Mesenchymal stem cell (in vitro differentiated cells and primary cell): Measurements from ENCODE around the gene CNKSR3.

ENCODE experiments used
- DNase-seq: peaks from one replicate; pipeline ENCODE4 v3.0.0-alpha.2; 2013
- H2AFZ ChIP-seq: one replicate; pipeline ENCODE4 v1.6.1; 2013; ENCODE audit warnings: low read depth, mild to moderate bottlenecking, control low read depth, inconsistent platforms, low read length, moderate library complexity
- H2AK5ac ChIP-seq: 2 replicates; pipeline ENCODE4 v1.6.1; 2013; ENCODE audit warnings: low read length, moderate library complexity, mild to moderate bottlenecking, inconsistent platforms; ENCODE audit not compliant: severe bottlenecking
- H2BK120ac ChIP-seq: one replicate; pipeline ENCODE4 v1.6.1; 2013; ENCODE audit warnings: low read depth, mild to moderate bottlenecking, inconsistent platforms, low read length, moderate library complexity
- H2BK12ac ChIP-seq, 2 experiments: one replicate each; pipeline ENCODE4 v1.6.1; 2013; ENCODE audit warnings: inconsistent platforms in 2 of 2, low read length in 2 of 2, mild to moderate bottlenecking in 2 of 2, moderate library complexity in 2 of 2, control low read depth in 1 of 2
- H2BK15ac ChIP-seq: one replicate; pipeline ENCODE4 v1.6.1; 2013; ENCODE audit warnings: mild to moderate bottlenecking, low read depth, inconsistent platforms; ENCODE audit not compliant: poor library complexity, severe bottlenecking
- H2BK5ac ChIP-seq: 2 replicates; pipeline ENCODE4 v1.6.1; 2013; ENCODE audit warnings: low read depth, mild to moderate bottlenecking, low read length, control low read depth, inconsistent platforms; ENCODE audit not compliant: poor library complexity, severe bottlenecking
- H3K14ac ChIP-seq, 2 experiments: one replicate each; pipeline ENCODE4 v1.6.1; 2013; ENCODE audit warnings: inconsistent platforms in 2 of 2, low read length in 2 of 2, control low read depth in 1 of 2, mild to moderate bottlenecking in 1 of 2, moderate library complexity in 1 of 2
- H3K18ac ChIP-seq, 2 experiments: one replicate each; pipeline ENCODE4 v1.6.1; 2013; ENCODE audit warnings: inconsistent platforms in 2 of 2, low read length in 2 of 2, control low read depth in 1 of 2, low read depth in 1 of 2, mild to moderate bottlenecking in 1 of 2
- H3K23ac ChIP-seq, 2 experiments: one replicate each; pipeline ENCODE4 v1.6.1; 2013; ENCODE audit warnings: inconsistent platforms in 2 of 2, low read length in 2 of 2, mild to moderate bottlenecking in 2 of 2, moderate library complexity in 2 of 2, control low read depth in 1 of 2
- H3K27ac ChIP-seq: 2 replicates; pipeline ENCODE4 v1.5.1; 2013; ENCODE audit warnings: mild to moderate bottlenecking, moderate library complexity, low read length, control low read depth, inconsistent platforms; ENCODE audit not compliant: poor library complexity, severe bottlenecking
- H3K27me3 ChIP-seq, 2 experiments: 2 replicates each; pipeline versions ENCODE4 v1.6.1 to v1.7.0; 2013; ENCODE audit warnings: low read length in 2 of 2, mild to moderate bottlenecking in 2 of 2, moderate library complexity in 2 of 2, control low read depth in 1 of 2, inconsistent platforms in 1 of 2; ENCODE audit not compliant: control insufficient read depth in 1 of 2, insufficient read depth in 1 of 2
- H3K36me3 ChIP-seq, 2 experiments: 2 replicates each; pipeline versions ENCODE4 v1.6.1 to v1.7.0; 2013; ENCODE audit warnings: low read length in 2 of 2, control low read depth in 1 of 2, inconsistent platforms in 1 of 2, low read depth in 1 of 2, mild to moderate bottlenecking in 1 of 2; ENCODE audit not compliant: insufficient read depth in 2 of 2, control insufficient read depth in 1 of 2
- H3K4ac ChIP-seq, 2 experiments: one replicate each; pipeline ENCODE4 v1.6.1; 2013; ENCODE audit warnings: inconsistent platforms in 2 of 2, low read length in 2 of 2, mild to moderate bottlenecking in 2 of 2, moderate library complexity in 2 of 2, control low read depth in 1 of 2, low read depth in 1 of 2
- H3K4me1 ChIP-seq: 2 replicates; pipeline ENCODE4 v1.6.1; 2013; ENCODE audit warnings: low read depth, low read length, control low read depth; ENCODE audit not compliant: control insufficient read depth, insufficient read depth
- H3K4me2 ChIP-seq: 2 replicates; pipeline ENCODE4 v1.6.1; 2013; ENCODE audit warnings: low read length, mild to moderate bottlenecking, inconsistent platforms; ENCODE audit not compliant: poor library complexity, severe bottlenecking
- H3K4me3 ChIP-seq, 2 experiments: 2 replicates each; pipeline versions ENCODE4 v1.5.1 to v1.7.0; 2013; ENCODE audit warnings: low read length in 2 of 2, mild to moderate bottlenecking in 2 of 2, control low read depth in 1 of 2, low read depth in 1 of 2; ENCODE audit not compliant: insufficient read depth in 1 of 2
- H3K79me1 ChIP-seq: replicated peaks from 2 replicates; pipeline ENCODE4 v1.6.1; 2013; ENCODE audit warnings: mild to moderate bottlenecking, control low read depth, low read length, inconsistent platforms; ENCODE audit not compliant: poor library complexity, severe bottlenecking
- H3K9ac ChIP-seq: 2 replicates; pipeline ENCODE4 v1.7.0; 2013; ENCODE audit warnings: mild to moderate bottlenecking, low read length, moderate library complexity
- H3K9me3 ChIP-seq: 2 replicates; pipeline ENCODE4 v1.7.0; 2013; ENCODE audit warnings: mild to moderate bottlenecking, low read length; ENCODE audit not compliant: control insufficient read depth
- H4K8ac ChIP-seq: one replicate; pipeline ENCODE4 v1.6.1; 2013; ENCODE audit warnings: inconsistent platforms, mild to moderate bottlenecking, low read length, moderate library complexity
- H4K91ac ChIP-seq: one replicate; pipeline ENCODE4 v1.6.1; 2013; ENCODE audit warnings: mild to moderate bottlenecking, low read length, inconsistent platforms
- WGBS: methylation state at CpG from one replicate; pipeline ENCODE4 v1.1.7; 2013; ENCODE audit warnings: mixed read lengths; 5-methylcytosine and 5-hydroxymethylcytosine counted together

CNKSR3 gene

DNA sequence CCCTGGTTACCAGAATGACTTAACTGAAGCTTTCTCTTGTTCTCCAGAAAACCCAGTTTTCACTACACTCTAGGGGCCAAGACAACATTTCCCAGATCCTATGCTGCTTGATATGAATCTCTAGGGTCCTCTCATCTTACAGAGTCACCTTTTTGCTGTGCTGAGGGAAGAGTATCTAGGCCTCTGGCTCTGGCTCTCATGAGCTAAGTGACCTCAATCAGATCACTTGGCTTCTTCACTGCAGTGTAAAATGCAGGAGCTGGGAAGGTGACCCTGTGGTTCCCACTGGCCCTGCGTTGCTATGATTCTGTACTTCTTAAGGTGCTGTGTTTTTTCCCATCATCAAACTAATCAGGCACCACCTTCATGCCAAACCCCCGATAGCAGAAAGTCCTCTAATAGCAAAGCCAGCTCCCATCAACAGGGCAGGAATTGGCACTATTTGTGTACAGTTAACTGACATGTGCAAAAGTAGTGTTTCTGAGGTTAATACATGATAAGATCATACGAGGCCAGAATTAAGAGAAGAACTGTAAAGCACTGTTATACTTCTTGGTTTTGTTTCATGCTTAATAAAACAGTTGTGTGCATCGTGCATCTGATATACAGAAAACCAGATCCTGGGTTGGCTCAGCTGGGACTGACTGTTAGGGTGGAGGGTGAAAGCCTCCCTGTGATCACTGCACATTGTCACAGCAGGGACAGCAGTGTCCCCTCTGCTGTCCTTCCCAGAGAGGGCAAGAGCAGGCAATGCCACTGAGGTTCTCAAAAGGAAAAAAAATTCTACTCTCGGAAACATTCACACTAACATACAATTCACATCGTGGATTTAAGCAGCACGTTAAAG lies 46.7 kb downstream of the CNKSR3 start:
- Histone ChIP-seq H3K4me2 (no peak overlapping the region), H2BK120ac (no peak overlapping the region), H3K36me3 (no peaks in the 10 kb centered on the region), H3K4me1 (peaks cover 15% of the 10 kb centered on the region), H3K4me3 (no peak overlapping the region), H3K18ac (no peak overlapping the region), H3K9me3 (no peaks in the 10 kb centered on the region), H2AK5ac (no peak overlapping the region), H2BK5ac (no peak overlapping the region), H3K23ac (no peak overlapping the region), H4K8ac (no peak overlapping the region), H2BK15ac (no peak overlapping the region), H3K27ac (no peak overlapping the region), H2AFZ (no peak overlapping the region), H4K91ac (no peak overlapping the region), H3K9ac (no peak overlapping the region), H3K4ac (no peak overlapping the region), H3K14ac (no peak overlapping the region), H2BK12ac (no peak overlapping the region), H3K27me3 (no peaks in the 10 kb centered on the region), H3K79me1 (peaks cover 39% of the 10 kb centered on the region)
- WGBS = 90% methylated on average over 6 of the region's 7 CpGs
- DNase-seq = no peak

- WGBS = 80% methylated on average over 5 of the region's 5 CpGs
These were observed 48.1 kb downstream of the CNKSR3 start for GRCh38 chr6:154462425-154462824.

DNA sequence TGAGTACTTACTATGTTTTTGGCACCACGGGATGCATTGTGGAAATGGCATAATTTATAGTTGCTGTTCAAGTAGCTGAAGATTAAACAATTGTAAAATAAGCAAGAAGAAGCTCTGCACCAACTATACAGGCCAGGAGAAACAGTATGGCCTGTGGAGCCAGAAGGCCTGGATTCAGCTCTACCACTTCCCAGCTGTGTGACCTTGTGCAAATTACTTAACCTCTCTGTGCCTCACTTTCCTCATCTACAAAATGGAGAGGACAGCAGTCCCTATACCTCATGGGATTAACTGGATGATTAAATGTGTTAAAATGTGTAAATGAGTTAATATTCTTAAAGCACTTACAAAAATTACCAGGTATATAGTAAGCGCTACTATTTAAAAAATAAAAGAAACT lies 49.1 kb downstream of the CNKSR3 start:
- H2BK12ac ChIP-seq = no peak overlapping the region
- 83% methylated on average over 1 of the region's 2 CpGs for WGBS
- H3K4me3 ChIP-seq = no peak overlapping the region
- H2AK5ac ChIP-seq = peak overlapping the region; percentile 89
- H2AFZ ChIP-seq = no peak overlapping the region
- no peak overlapping the region for H3K27ac ChIP-seq
- no peak overlapping the region for H2BK120ac ChIP-seq
- H3K36me3 ChIP-seq = no peaks in the 10 kb centered on the region
- no peak overlapping the region for H2BK5ac ChIP-seq
- peak overlapping the region in 1 of 2 experiments; percentile 11 for H3K18ac ChIP-seq
- H4K8ac ChIP-seq = no peak overlapping the region
- peaks cover 38% of the 10 kb centered on the region for H3K79me1 ChIP-seq
- no peak overlapping the region for H3K14ac ChIP-seq
- H3K23ac ChIP-seq = no peak overlapping the region
- no peak for DNase-seq
- H3K4me2 ChIP-seq = no peak overlapping the region
- peaks cover 24% of the 10 kb centered on the region for H3K4me1 ChIP-seq
- H2BK15ac ChIP-seq = no peak overlapping the region
- H4K91ac ChIP-seq = no peak overlapping the region
- H3K27me3 ChIP-seq = no peaks in the 10 kb centered on the region
- no peak overlapping the region for H3K9ac ChIP-seq
- H3K4ac ChIP-seq = no peak overlapping the region
- H3K9me3 ChIP-seq = no peaks in the 10 kb centered on the region

More at GRCh38 chr6:154462425-154462824, 48.1 kb downstream of the CNKSR3 start:
- no peak overlapping the region for H3K27ac ChIP-seq
- H2AK5ac ChIP-seq = peak overlapping the region; percentile 22
- peak overlapping the region in 1 of 2 experiments; percentile 18 for H3K18ac ChIP-seq
- peaks cover 44% of the 10 kb centered on the region for H3K79me1 ChIP-seq
- H3K4me2 ChIP-seq = no peak overlapping the region
- no peak overlapping the region for H3K4me3 ChIP-seq
- no peak overlapping the region for H2BK120ac ChIP-seq
- peaks cover 21% of the 10 kb centered on the region for H3K4me1 ChIP-seq
- no peak overlapping the region for H4K91ac ChIP-seq
- no peaks in the 10 kb centered on the region for H3K36me3 ChIP-seq
- peak overlapping the region in 1 of 2 experiments; percentile 7 for H3K14ac ChIP-seq
- no peak overlapping the region for H3K9ac ChIP-seq
- H3K23ac ChIP-seq = no peak overlapping the region
- no peak overlapping the region for H3K4ac ChIP-seq
- H2BK12ac ChIP-seq = no peak overlapping the region
- H3K27me3 ChIP-seq = no peaks in the 10 kb centered on the region
- no peaks in the 10 kb centered on the region for H3K9me3 ChIP-seq
- H4K8ac ChIP-seq = no peak overlapping the region
- H2AFZ ChIP-seq = no peak overlapping the region
- H2BK5ac ChIP-seq = no peak overlapping the region
- no peak for DNase-seq
- no peak overlapping the region for H2BK15ac ChIP-seq

DNA sequence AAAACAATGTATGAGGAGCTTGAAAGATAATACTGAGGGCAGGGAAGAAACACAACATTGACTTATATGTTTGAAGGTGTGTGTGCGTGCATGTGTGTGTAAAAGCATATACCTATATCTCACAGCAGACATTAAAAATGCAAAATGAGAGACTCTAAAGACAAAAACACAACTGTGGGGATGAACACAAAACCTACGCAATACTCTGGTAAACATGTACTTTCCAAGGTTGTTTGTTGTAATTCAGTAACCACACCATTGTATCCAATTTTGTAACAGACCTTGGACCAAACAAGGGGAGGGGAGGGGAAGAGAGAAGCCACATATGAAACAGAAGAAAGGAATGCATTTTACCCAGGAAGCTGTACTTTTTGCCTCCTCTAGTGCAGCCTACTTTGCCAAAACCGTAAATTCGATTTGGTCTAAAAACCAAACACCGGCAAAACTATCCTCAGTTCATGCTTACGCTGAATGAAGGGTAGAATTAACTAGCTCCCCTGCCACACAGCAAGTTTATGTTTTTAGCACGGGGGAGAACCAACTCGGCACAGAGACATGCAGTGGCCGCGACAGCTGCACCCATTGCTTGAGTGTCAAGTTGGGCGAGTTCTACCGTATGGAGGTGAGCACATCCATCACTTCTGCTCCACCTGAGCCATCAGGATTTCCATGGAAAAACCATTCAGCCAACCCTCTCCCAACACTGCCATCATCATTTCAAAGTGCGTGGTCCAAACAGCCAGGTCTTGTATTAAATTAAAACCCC lies 50.0 kb downstream of the CNKSR3 start:
- Histone ChIP-seq H3K27ac (peak overlapping the region; percentile 64), H2BK12ac (peak overlapping the region in 1 of 2 experiments; percentile 71), H2AFZ (no peak overlapping the region), H3K36me3 (no peaks in the 10 kb centered on the region), H3K9me3 (no peaks in the 10 kb centered on the region), H3K27me3 (no peaks in the 10 kb centered on the region), H3K14ac (peak overlapping the region in 1 of 2 experiments; percentile 28), H2BK5ac (no peak overlapping the region), H3K9ac (no peak overlapping the region), H2BK120ac (no peak overlapping the region), H3K23ac (no peak overlapping the region), H3K4ac (peak overlapping the region in 1 of 2 experiments; percentile 83), H4K8ac (peak overlapping the region; percentile 57), H3K4me3 (no peak overlapping the region), H2AK5ac (peak overlapping the region; percentile 58), H3K4me2 (peak overlapping the region; percentile 45), H4K91ac (peak overlapping the region; percentile 53), H3K4me1 (peaks cover 26% of the 10 kb centered on the region), H3K79me1 (peaks cover 37% of the 10 kb centered on the region), H3K18ac (peak overlapping the region; percentile 83 to 98), H2BK15ac (no peak overlapping the region)
- peak; percentile 84 for DNase-seq
- 77% methylated on average over 12 of the region's 13 CpGs for WGBS
